ENCODE results near the gene PLCL1.
"Not testable (repeated sequence)": the region's sequence is repeated elsewhere in the genome, so short reads cannot be mapped to it uniquely, and the experiment has no call there.

Gene PLCL1

DNA sequence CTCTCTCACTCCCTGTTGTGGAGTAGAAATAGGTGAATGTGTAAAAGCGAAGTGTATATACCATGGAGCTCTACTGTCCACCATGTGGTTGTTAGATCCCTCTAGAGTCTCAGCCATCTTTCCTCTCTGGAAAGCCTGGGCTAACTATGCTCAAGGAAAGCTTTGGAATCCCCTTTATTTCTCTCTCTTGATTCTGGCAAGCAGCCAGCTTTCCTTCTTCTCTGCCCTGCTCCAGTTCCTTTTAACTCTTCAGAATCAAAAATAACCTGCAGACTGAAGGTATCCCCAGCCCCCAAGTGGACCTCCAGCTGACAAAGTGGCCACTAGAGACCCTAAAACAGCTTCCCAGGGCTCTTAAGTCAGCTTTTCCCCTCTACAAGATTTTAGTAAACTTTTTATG is 381.9 kb downstream of the PLCL1 start:
- DNase-seq (ENCODE audit: low spot score): no peak

DNA sequence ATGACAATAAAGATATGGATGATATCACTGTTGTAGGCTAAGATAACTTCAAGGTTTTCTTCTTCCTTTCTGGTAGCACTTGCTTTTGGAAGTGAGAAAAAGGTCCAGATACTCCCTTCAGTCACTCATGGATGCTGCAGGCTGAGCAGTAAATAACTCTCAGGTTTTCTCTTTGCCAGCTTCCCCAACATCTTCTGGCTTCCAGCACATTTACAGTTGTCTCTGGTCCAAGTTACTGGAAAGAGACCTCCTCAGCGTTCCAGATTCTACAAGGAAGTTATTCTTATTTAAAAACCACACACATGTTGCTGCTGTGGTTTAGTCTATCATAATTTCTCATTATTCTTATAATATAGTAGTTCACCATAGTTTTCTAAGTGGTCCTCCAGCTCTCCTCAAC is 383.4 kb downstream of the PLCL1 start:
- no peak for DNase-seq (ENCODE audit: low spot score)

DNA sequence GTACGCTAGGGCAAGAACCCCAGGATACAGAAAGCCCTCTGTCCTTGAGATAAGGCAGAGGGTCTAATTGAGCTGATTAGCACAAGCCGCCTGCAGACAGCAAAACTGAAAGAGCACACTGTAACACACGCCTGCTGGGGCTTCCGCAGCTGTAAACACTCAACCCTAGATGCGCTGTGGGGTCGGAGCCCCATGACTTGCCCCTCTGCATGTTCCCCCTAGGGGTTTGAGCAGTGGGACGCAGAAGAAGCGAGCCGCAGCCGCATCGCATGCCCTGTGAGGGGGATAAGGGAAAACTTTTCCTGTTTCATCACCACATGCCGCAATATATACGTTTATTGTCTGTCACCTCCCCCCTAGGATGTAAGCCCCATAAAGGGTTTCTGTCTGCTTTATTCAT is 384.6 kb downstream of the PLCL1 start:
- no peak for DNase-seq (ENCODE audit: low spot score)

DNA sequence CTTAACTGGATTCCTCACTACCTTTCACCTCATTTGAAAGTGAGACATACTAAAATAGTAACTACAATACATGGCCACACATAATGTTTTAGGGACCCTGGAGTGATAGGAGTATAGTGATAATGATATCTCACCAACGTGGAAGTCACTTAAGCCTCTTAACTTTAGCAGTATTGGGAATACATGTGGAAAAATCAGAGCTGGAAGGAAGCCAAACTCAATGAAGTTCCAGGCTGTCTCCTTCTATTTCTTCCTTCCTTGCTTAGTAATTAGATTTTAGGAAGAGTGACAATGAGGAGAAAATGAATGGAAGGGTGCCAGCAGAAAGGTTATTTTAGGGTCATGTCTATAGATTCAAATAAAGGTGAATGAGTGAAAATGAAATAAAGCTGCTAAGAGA is 387.3 kb downstream of the PLCL1 start:
- DNase-seq (ENCODE audit: low spot score): no peak

DNA sequence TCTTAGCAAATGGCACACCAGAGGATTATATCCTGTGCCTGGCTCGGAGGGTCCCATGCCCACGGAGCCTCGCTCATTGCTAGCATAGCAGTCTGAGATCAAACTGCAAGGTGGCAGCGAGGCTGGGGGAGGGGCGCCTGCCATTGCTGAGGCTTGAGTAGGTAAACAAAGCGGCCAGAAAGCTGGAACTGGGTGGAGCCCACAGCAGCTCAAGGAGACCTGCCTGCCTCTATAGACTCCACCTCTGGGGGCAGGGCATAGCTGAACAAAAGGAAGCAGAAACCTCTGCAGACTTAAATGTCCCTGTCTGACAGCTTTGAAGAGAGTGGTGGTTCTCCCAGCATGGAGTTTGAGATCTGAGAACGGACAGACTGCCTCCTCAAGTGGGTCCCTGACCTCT is 392.2 kb downstream of the PLCL1 start:
- DNase-seq (ENCODE audit: low spot score): not testable (repeated sequence)

Data from activated CD4-positive, alpha-beta T cell treated with anti-CD3 and anti-CD28 coated beads, Interleukin-2, Interleukin-4, amounts not matched to agents 100 ng/mL and 50 ng/mL, durations not matched to agents 16 hours and 8 hours (primary cell).